ENCODE measurements around the gene HSD3B1.

HSD3B1 gene

GRCh38 chr1:119480175-119480574, 26.8 kb upstream of the HSD3B1 start:
- no peak for DNase-seq (ENCODE audit: low read depth)
- no peak for TF ChIP-seq CTCF (conservative IDR thresholded peaks at IDR 0.05; ENCODE audit: low read depth, low read length)
- H3K4me3 ChIP-seq (ENCODE audit: low read length), result no peak overlapping the region

GRCh38 chr1:119481951-119482350, 25.1 kb upstream of the HSD3B1 start:
- H3K4me3 ChIP-seq (ENCODE audit: low read length), result no peak overlapping the region
- no peak for DNase-seq (ENCODE audit: low read depth)

DNA sequence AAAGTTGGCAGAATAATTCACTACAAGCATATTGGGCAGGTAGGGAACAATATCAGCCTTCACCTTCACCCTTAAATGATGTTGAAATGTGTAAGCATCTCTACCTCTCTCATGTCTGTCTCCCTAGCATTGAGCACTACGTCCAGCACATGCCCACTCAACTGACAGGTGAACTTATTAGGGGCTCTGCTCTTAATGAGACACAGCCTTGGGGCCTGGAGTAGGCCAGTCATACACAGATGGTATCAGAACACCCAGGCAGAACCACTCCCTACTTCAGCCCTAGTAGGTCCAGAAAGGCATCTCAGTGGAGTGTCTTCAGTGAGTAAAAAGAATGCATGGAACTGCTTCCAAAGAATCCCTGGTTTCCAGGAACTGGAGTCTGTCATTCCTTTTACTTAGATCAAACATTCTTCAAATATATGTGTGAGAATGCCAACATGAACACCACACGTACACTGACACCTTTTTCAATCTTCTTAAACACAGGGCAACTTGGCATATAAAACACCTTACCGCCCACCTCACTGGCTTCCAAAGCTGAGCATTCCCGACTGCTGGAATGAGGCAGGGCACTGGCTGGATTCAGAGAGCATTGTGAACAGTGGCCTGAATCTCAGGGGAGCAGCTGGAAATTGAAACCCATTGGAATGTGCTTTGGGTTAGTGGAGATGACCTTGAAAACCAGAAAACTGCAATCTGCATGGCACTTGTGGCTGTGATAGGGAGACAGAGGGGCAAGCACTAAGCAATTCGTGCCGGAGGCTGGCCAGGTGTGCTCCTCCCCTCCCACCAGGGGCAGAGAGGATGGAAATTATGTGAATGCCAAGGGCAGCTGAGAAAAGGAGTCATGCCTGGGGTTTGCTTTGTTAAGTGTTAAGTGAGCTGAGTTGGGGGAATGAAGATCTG, 24.2 kb upstream of the HSD3B1 start:
- TF ChIP-seq CTCF (conservative IDR thresholded peaks at IDR 0.05; ENCODE audit: low read depth, low read length), result no peak
- no peak for DNase-seq (ENCODE audit: low read depth)
- H3K4me3 ChIP-seq (ENCODE audit: low read length), result no peak overlapping the region

More at GRCh38 chr1:119481951-119482350, 25.1 kb upstream of the HSD3B1 start:
- no peak for TF ChIP-seq CTCF (conservative IDR thresholded peaks at IDR 0.05; ENCODE audit: low read depth, low read length)

- no peak for TF ChIP-seq CTCF (conservative IDR thresholded peaks at IDR 0.05; ENCODE audit: low read depth, low read length)
These were observed 23.4 kb upstream of the HSD3B1 start for GRCh38 chr1:119483441-119484200.

GRCh38 chr1:119485201-119485600, 21.8 kb upstream of the HSD3B1 start:
- TF ChIP-seq CTCF (conservative IDR thresholded peaks at IDR 0.05; ENCODE audit: low read depth, low read length), result no peak
- DNase-seq (ENCODE audit: low read depth), result no peak
- H3K4me3 ChIP-seq (ENCODE audit: low read length), result no peak overlapping the region

More at GRCh38 chr1:119483441-119484200, 23.4 kb upstream of the HSD3B1 start:
- DNase-seq (ENCODE audit: low read depth), result no peak
- no peak overlapping the region for H3K4me3 ChIP-seq (ENCODE audit: low read length)

DNA sequence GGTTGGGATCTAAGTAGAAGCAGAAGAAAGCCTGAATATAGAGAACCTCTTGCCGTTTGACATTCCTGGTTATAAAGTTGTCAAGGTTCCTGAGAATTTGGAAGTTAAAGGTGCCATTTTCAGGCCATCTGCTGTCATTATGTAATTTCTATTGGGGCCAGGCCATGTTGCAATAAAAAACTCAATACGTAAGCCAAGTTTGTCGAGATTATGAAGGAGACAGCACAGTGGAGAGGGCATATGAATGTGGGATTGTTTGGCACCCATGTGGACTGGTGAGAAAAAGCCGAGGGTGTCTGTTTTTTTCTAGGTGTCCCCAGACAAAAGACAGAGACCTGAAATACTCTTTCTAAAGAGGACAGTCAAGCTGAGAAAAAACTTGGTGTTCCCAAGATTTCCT, 18.8 kb upstream of the HSD3B1 start:
- DNase-seq (ENCODE audit: low read depth), result no peak
- TF ChIP-seq CTCF (conservative IDR thresholded peaks at IDR 0.05; ENCODE audit: low read depth, low read length), result no peak
- no peak overlapping the region for H3K4me3 ChIP-seq (ENCODE audit: low read length)
